PC-3 (cell line): ENCODE data around the gene RCSD1. TPM values are rescaled to one million over a fixed set of nuclear protein-coding genes. Genes with fewer than 3 reads are reported as not detected.

Experiments used
- ATAC-seq: fragments of 200-7000 bp; cut with Tn5 transposase; 2 replicates; pipeline ENCODE4 v1.9.1; 2020; ENCODE audit warnings: mild to moderate bottlenecking, moderate library complexity
- BruUV-seq: library from RNA; stranded (reverse); fragments of 400-500 nt; replicated peaks from 2 replicates; lab custom pipeline; 2021; lab: Mats Ljungman, UMichigan
- CTCF ChIA-PET: fragments of 300-600 bp; sonication (Branson Sonifier 250); formaldehyde crosslinking; loops from one replicate; lab custom pipeline; 2022; ENCODE audit warnings: antibody characterized with exemption; lab: Charles Lee
- POLR2A ChIA-PET: fragments of 300-600 bp; sonication (Branson Sonifier 250); formaldehyde crosslinking; loops from one replicate; lab custom pipeline; 2022; ENCODE audit warnings: antibody characterized with exemption; ENCODE audit not compliant: unreplicated experiment; lab: Charles Lee
- DNase-seq: peaks from one replicate; pipeline ENCODE4 v3.0.0-alpha.2; 2015
- H2AFZ ChIP-seq: fragments of 300-600 bp; sonication (generic); 2 replicates; pipeline ENCODE4 v1.6.0; 2016; ENCODE audit warnings: antibody characterized with exemption, low read length
- H3F3A ChIP-seq: fragments of 300-600 bp; sonication (generic); one replicate; pipeline ENCODE4 v1.6.0; 2017; ENCODE audit warnings: antibody characterized with exemption, low read length, control low read depth, mild to moderate bottlenecking; ENCODE audit not compliant: unreplicated experiment
- H3K27ac ChIP-seq: fragments of 300-600 bp; sonication (generic); 2 replicates; pipeline ENCODE4 v1.5.1; 2016; ENCODE audit warnings: mild to moderate bottlenecking, low read length
- H3K27me3 ChIP-seq: fragments of 300-600 bp; sonication (generic); 2 replicates; pipeline ENCODE4 v1.6.1; 2016; ENCODE audit warnings: low read length, mixed read lengths
- H3K36me3 ChIP-seq: fragments of 300-600 bp; sonication (generic); 2 replicates; pipeline ENCODE4 v1.6.1; 2016; ENCODE audit warnings: low read depth, mixed run types, low read length, mixed read lengths
- H3K4me1 ChIP-seq: fragments of 300-600 bp; sonication (generic); 2 replicates; pipeline ENCODE4 v1.5.1; 2016; ENCODE audit warnings: low read length; ENCODE audit not compliant: insufficient read depth
- H3K4me2 ChIP-seq: fragments of 300-600 bp; sonication (generic); 2 replicates; pipeline ENCODE4 v1.6.0; 2016; ENCODE audit warnings: low read length
- H3K4me3 ChIP-seq: fragments of 300-600 bp; sonication (generic); 2 replicates; pipeline ENCODE4 v1.5.1; 2016; ENCODE audit warnings: mild to moderate bottlenecking, low read length, mixed read lengths
- H3K79me2 ChIP-seq: fragments of 300-600 bp; sonication (generic); 2 replicates; pipeline ENCODE4 v1.6.1; 2017; ENCODE audit warnings: low read length, mixed read lengths
- H3K9ac ChIP-seq: fragments of 300-600 bp; sonication (generic); 2 replicates; pipeline ENCODE4 v1.6.0; 2016; ENCODE audit warnings: mild to moderate bottlenecking, low read length
- H3K9me2 ChIP-seq: fragments of 300-600 bp; sonication (generic); replicated peaks from 2 replicates; pipeline ENCODE4 v1.6.1; 2016; ENCODE audit warnings: mixed run types, low read length, mixed read lengths
- H3K9me3 ChIP-seq: fragments of 300-600 bp; sonication (generic); 2 replicates; pipeline ENCODE4 v1.6.1; 2016; ENCODE audit warnings: low read length, mixed read lengths
- H4K20me1 ChIP-seq: fragments of 300-600 bp; sonication (generic); 2 replicates; pipeline ENCODE4 v1.6.1; 2016; ENCODE audit warnings: low read length, mixed read lengths
- CTCF ChIP-seq: fragments of 300-600 bp; sonication (generic); conservative IDR thresholded peaks from 2 replicates; pipeline ENCODE4 v1.5.1; 2017; ENCODE audit warnings: antibody characterized with exemption, low read depth, mild to moderate bottlenecking, low read length
- EZH2 ChIP-seq: fragments of 300-600 bp; sonication (generic); IDR thresholded peaks from one replicate; pipeline ENCODE4 v1.6.1; 2017; ENCODE audit warnings: antibody characterized with exemption, mild to moderate bottlenecking, low read length; ENCODE audit not compliant: unreplicated experiment
- EZH2phosphoT487 ChIP-seq: fragments of 300-600 bp; sonication (generic); IDR thresholded peaks from 2 replicates; pipeline ENCODE4 v1.6.1; 2018; ENCODE audit warnings: mild to moderate bottlenecking, antibody characterized with exemption, low read length, borderline replicate concordance
- intact Hi-C: fragments of 100-400 bp; cut with micrococcal nuclease; formaldehyde crosslinking; loops from 2 replicates; pipeline ENCODE4 v1.9.0; 2023
- total RNA-seq: library from RNA; depleted of rRNA; stranded (reverse); fragments of >200 nt; gene quantifications from 2 replicates; pipeline ENCODE4 v1.2.3, GENCODE V29; 2014

The RCSD1 gene
- total RNA-seq, 1 experiment from 2014 or later = not detected

GRCh38 chr1:167687919-167688519 lies 58.0 kb downstream of the RCSD1 start:
- CTCF ChIA-PET = interaction anchor here (0.7 to 1.9 kb wide), 2 partner anchors 21 to 87 kb away, joined by 3 to 31 read pairs; no protein-coding TSS in a partner anchor
- H3F3A ChIP-seq = no peaks in the 10 kb centered on the region
- POLR2A ChIA-PET = no interaction called here
- H2AFZ ChIP-seq = no peak overlapping the region
- ATAC-seq = peak; percentile 56
- H3K27ac ChIP-seq = no peak overlapping the region
- H3K9ac ChIP-seq = no peak overlapping the region
- no peaks in the 10 kb centered on the region for H4K20me1 ChIP-seq
- H3K9me3 ChIP-seq = no peaks in the 10 kb centered on the region
- intact Hi-C loops = loop anchor here (1.0 to 2.0 kb wide), 4 partner anchors 21 to 132 kb away; no protein-coding TSS in a partner anchor
- TF ChIP-seq CTCF (peak; percentile 96), EZH2 (no peak)
- H3K27me3 ChIP-seq = 0 out of 2 replicates have a peak, but pooled peaks cover 8% of the 10 kb centered on the region
- H3K4me3 ChIP-seq = no peak overlapping the region
- H3K4me1 ChIP-seq = peaks cover 13% of the 10 kb centered on the region; the same call in 1 of the 2 replicates
- H3K79me2 ChIP-seq = no peaks in the 10 kb centered on the region
- H3K4me2 ChIP-seq = no peak overlapping the region
- no TSS peak for BruUV-seq
- no peaks in the 10 kb centered on the region for H3K9me2 ChIP-seq
- H3K36me3 ChIP-seq = no peaks in the 10 kb centered on the region
- peak; percentile 97 for DNase-seq

GRCh38 chr1:167689567-167689920 lies 59.5 kb downstream of the RCSD1 start:
- H3K9ac ChIP-seq = no peak overlapping the region
- no peak overlapping the region for H3K4me3 ChIP-seq
- intact Hi-C loops = loop anchor here (2.0 kb wide), 1 partner anchor 23 kb away; no protein-coding TSS in a partner anchor
- H3K4me1 ChIP-seq = peaks cover 7% of the 10 kb centered on the region; the same call in 1 of the 2 replicates
- ChIA-PET CTCF (interaction anchor here (0.9 kb wide), 1 partner anchor 89 kb away, joined by 5 read pairs; no protein-coding TSS in a partner anchor), POLR2A (no interaction called here)
- no peak overlapping the region for H3K4me2 ChIP-seq
- H3F3A ChIP-seq = no peaks in the 10 kb centered on the region
- H3K9me3 ChIP-seq = no peaks in the 10 kb centered on the region
- H3K27me3 ChIP-seq = 0 out of 2 replicates have a peak, but pooled peaks cover 8% of the 10 kb centered on the region
- ATAC-seq (no peak), DNase-seq (peak; percentile 58)
- H4K20me1 ChIP-seq = no peaks in the 10 kb centered on the region
- H3K9me2 ChIP-seq = no peaks in the 10 kb centered on the region
- H3K79me2 ChIP-seq = no peaks in the 10 kb centered on the region
- BruUV-seq = no TSS peak
- no peak overlapping the region for H2AFZ ChIP-seq
- no peaks in the 10 kb centered on the region for H3K36me3 ChIP-seq
- TF ChIP-seq EZH2phosphoT487 (no peak), EZH2 (no peak)
- no peak overlapping the region for H3K27ac ChIP-seq

- intact Hi-C loops = no loop called here
- DNase-seq = no peak
- Histone ChIP-seq H2AFZ (no peak overlapping the region), H3K9ac (no peak overlapping the region), H3K79me2 (no peaks in the 10 kb centered on the region), H4K20me1 (no peaks in the 10 kb centered on the region), H3K4me3 (no peak overlapping the region), H3K4me1 (peaks cover 7% of the 10 kb centered on the region; the same call in 1 of the 2 replicates), H3K9me2 (no peaks in the 10 kb centered on the region), H3F3A (no peaks in the 10 kb centered on the region), H3K36me3 (no peaks in the 10 kb centered on the region), H3K9me3 (no peaks in the 10 kb centered on the region), H3K27me3 (0 out of 2 replicates have a peak, but pooled peaks cover 8% of the 10 kb centered on the region), H3K4me2 (no peak overlapping the region), H3K27ac (no peak overlapping the region)
- CTCF ChIA-PET = interaction anchor here (0.9 kb wide), 1 partner anchor 90 kb away, joined by 5 read pairs; no protein-coding TSS in a partner anchor
- BruUV-seq = no TSS peak
- POLR2A ChIA-PET = no interaction called here
- no peak for ATAC-seq
- TF ChIP-seq EZH2 (no peak), EZH2phosphoT487 (no peak), CTCF (no peak)
Measured at GRCh38 chr1:167690053-167690452, 60.0 kb downstream of the RCSD1 start.
